Stimulated activated memory B cell treated with anti-CD40 and anti-IgM and Interleukin-4, amounts not matched to agents 10 μg/mL and 1 μg/mL and 100 μg/mL, for 72 hours (primary cell): ENCODE measurements around the gene ADAM12.
A peak's percentile ranks its signal among the peaks of the same experiment; 100 is the strongest.

Experiments used
- ATAC-seq: fragments of 150-1000 bp; cut with Tn5 transposase; 2 replicates; pipeline ENCODE4 v1.10.0; 2021
- H3K27ac Mint-ChIP-seq: one replicate; pipeline ENCODE4 v1.8.0; 2022; ENCODE audit warnings: mild to moderate bottlenecking, mixed read lengths
- H3K27me3 Mint-ChIP-seq: one replicate; pipeline ENCODE4 v1.8.0; 2022; ENCODE audit warnings: mixed read lengths
- H3K36me3 Mint-ChIP-seq: one replicate; pipeline ENCODE4 v1.8.0; 2022; ENCODE audit warnings: mixed read lengths
- H3K4me1 Mint-ChIP-seq: one replicate; pipeline ENCODE4 v1.8.0; 2022; ENCODE audit warnings: mixed read lengths
- H3K4me3 Mint-ChIP-seq: one replicate; pipeline ENCODE4 v1.8.0; 2022; ENCODE audit warnings: mild to moderate bottlenecking, moderate library complexity, mixed read lengths
- H3K9me3 Mint-ChIP-seq: one replicate; pipeline ENCODE4 v1.8.0; 2022; ENCODE audit warnings: mixed read lengths

ADAM12 gene

DNA sequence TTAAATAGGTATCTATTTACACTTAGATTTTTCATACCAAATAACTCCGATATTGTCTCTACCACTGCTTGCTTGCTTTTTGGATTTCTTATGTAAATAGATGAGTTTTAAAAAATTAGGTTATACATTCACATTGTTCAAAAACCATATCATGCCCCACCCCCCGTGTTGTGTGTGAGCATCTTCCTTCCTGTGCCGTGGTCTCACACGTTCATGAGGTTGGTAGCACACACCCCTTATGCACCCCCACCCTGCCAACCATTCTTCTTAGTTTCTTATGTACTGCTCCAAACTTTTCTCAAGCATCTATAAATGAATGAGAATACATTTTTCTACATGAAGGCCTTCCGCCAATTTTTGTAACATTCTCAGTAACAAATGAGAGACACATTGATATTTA, 376.3 kb downstream of the ADAM12 start:
- Mint-ChIP-seq H3K27me3 (no peaks in the 10 kb centered on the region), H3K4me1 (peaks cover 20% of the 10 kb centered on the region), H3K27ac (no peak overlapping the region), H3K36me3 (no peaks in the 10 kb centered on the region), H3K9me3 (peaks cover 3% of the 10 kb centered on the region), H3K4me3 (no peak overlapping the region)
- no peak for ATAC-seq

DNA sequence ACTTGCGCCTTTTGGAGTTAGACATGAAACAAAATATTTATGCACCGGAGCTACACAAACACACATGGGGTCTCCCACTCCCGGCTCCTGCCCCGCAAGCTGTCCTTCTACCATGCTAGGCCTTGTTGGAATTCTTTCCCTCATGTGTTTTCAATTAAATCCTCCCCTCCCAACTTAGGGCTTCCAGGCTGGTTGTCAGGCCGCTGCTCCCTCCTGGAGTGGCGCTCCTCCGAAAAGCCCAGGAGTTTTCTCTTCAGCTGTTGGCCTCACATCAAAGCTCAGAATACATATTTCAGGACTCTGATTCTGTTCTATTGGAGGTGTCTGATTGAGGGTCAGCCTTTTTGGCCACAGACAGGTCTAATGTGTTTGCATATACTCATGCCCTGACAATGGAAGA, 378.6 kb downstream of the ADAM12 start:
- peaks cover 3% of the 10 kb centered on the region for H3K9me3 Mint-ChIP-seq
- peaks cover 20% of the 10 kb centered on the region for H3K4me1 Mint-ChIP-seq
- peaks cover 1% of the 10 kb centered on the region for H3K27me3 Mint-ChIP-seq
- no peak overlapping the region for H3K27ac Mint-ChIP-seq
- ATAC-seq, result no peak
- no peaks in the 10 kb centered on the region for H3K36me3 Mint-ChIP-seq
- H3K4me3 Mint-ChIP-seq, result no peak overlapping the region

DNA sequence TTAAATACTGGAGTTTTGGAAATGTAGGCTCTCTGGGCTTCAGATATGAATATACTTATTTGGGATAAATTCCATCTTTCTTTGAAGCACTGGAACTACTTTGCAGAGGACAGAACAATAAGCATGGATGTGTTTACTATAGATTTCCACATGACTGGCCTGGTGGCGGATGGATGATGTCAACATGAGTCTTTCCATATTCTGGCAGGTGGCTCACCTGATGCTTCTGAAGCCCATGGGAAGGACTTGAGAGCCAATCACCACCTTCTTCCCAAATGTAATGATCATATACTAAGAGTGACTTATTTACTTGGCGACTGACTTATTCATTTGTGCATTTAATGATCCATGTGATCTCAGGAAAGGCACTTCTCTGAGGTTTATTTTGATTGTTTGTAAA, 381.4 kb downstream of the ADAM12 start:
- peaks cover 8% of the 10 kb centered on the region for H3K27me3 Mint-ChIP-seq
- H3K4me1 Mint-ChIP-seq, result peaks cover 6% of the 10 kb centered on the region
- H3K9me3 Mint-ChIP-seq, result peaks cover 3% of the 10 kb centered on the region
- peak overlapping the region; percentile 22 for H3K27ac Mint-ChIP-seq
- H3K36me3 Mint-ChIP-seq, result no peaks in the 10 kb centered on the region
- ATAC-seq, result no peak
- no peak overlapping the region for H3K4me3 Mint-ChIP-seq

DNA sequence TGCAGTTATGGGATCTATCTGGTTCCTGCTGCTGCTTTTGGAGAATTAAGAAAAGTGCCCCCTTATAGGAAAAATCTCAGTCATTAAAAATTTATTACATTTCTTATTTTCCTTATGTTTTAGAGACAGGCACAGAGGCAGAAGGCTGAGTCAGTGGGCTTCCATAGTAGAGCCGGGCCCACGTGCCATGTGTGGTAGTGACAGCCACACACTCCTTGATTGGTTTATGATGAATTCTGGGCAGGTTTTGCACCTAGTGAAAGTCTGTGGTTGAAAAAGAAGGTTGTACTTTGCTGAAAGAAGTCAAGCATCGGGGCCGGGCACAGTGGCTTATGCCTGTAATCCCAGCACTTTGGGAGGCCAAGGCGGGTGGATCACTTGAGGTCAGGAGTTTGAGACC, 382.0 kb downstream of the ADAM12 start:
- Mint-ChIP-seq H3K4me1 (peaks cover 5% of the 10 kb centered on the region), H3K36me3 (no peaks in the 10 kb centered on the region), H3K4me3 (no peak overlapping the region), H3K27ac (no peak overlapping the region), H3K9me3 (peaks cover 3% of the 10 kb centered on the region), H3K27me3 (peaks cover 12% of the 10 kb centered on the region)
- ATAC-seq, result no peak

DNA sequence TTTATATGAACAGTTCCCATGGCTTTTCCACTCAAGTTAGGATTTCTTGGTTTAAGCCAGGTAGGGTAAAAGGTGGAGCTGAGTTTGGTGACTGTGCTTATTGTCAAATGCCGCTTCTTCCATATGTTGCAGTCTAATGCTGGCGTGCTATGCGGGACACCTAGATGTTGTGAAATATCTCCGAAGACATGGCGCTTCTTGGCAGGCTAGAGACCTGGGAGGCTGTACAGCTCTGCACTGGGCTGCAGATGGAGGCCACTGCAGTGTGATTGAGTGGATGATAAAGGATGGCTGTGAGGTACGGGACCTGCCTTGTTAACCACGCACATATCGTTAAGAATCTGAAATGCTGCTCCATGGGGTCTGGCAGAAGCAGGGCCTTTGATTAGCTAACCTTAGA, 383.5 kb downstream of the ADAM12 start:
- Mint-ChIP-seq H3K9me3 (no peaks in the 10 kb centered on the region), H3K4me3 (no peak overlapping the region), H3K36me3 (no peaks in the 10 kb centered on the region), H3K27ac (no peak overlapping the region), H3K4me1 (peaks cover 5% of the 10 kb centered on the region), H3K27me3 (peaks cover 27% of the 10 kb centered on the region)
- no peak for ATAC-seq

DNA sequence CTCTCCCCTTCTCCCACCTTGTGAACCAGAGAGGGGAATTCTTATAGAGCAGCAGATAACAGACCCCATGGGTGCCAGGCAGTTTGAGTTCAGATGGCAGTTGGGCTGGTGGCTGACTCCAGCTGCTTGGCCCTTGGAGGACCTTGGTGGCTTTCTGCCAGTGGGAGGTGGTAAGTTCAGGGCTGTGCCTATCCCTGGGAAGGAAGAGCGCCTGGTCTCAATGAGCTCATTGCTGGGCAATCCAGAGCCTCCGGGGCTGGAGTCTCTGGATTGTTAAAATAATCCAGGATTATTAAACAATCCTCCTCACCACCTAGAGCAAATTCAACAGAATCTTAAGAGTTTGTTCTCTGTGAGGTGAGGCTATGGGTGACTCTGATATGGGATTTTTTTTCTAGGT, 386.7 kb downstream of the ADAM12 start:
- Mint-ChIP-seq H3K27ac (no peak overlapping the region), H3K4me3 (no peak overlapping the region), H3K4me1 (no peaks in the 10 kb centered on the region), H3K36me3 (no peaks in the 10 kb centered on the region), H3K9me3 (no peaks in the 10 kb centered on the region), H3K27me3 (peaks cover 27% of the 10 kb centered on the region)
- ATAC-seq, result peak; percentile 48

DNA sequence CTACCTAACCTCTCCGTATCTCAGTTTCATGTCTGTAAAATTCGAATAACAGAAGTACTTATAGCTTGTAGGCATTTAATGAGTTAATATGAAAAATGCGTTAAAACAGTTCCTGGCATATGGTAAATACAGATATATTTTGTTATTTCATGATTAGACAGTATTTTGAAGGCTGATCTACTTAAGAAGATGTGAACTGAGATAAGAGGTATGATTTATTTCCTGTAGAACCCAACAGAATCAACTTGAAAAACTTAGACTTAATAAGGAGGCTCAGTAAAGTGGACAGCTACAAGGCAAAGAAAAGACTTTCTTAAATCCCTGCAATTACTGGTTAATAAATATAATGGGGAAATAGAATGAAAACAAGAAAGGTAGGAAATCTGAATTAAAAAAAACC, 388.6 kb downstream of the ADAM12 start:
- Mint-ChIP-seq H3K9me3 (no peaks in the 10 kb centered on the region), H3K36me3 (no peaks in the 10 kb centered on the region)

DNA sequence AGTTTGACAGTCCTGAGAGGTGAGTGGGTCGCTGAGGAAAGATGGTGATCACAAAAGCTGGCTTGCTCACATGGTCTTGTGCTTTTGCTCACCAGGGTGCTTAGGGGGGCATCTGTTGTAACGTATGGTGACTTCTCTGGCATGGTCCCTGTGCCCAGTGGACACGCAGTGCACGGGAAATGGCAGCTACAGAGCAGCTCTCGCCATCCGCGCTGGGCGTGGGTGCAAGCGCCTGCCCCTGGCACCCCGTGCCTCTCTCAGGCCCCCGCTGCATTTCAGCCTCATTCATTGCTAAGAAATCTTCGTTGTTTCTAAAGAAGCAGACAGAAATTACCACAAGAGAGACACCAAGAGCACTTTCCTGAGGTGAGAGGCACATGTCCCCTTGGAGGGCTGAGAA, 390.7 kb downstream of the ADAM12 start:
- Mint-ChIP-seq H3K4me1 (no peaks in the 10 kb centered on the region), H3K27me3 (peaks cover 19% of the 10 kb centered on the region), H3K36me3 (no peaks in the 10 kb centered on the region), H3K4me3 (no peak overlapping the region), H3K9me3 (no peaks in the 10 kb centered on the region), H3K27ac (no peak overlapping the region)
- ATAC-seq, result no peak

More for the DNA sequence above, 388.6 kb downstream of the ADAM12 start:
- Mint-ChIP-seq H3K4me3 (no peak overlapping the region), H3K27ac (no peak overlapping the region), H3K4me1 (no peaks in the 10 kb centered on the region), H3K27me3 (peaks cover 26% of the 10 kb centered on the region)
- ATAC-seq, result no peak

DNA sequence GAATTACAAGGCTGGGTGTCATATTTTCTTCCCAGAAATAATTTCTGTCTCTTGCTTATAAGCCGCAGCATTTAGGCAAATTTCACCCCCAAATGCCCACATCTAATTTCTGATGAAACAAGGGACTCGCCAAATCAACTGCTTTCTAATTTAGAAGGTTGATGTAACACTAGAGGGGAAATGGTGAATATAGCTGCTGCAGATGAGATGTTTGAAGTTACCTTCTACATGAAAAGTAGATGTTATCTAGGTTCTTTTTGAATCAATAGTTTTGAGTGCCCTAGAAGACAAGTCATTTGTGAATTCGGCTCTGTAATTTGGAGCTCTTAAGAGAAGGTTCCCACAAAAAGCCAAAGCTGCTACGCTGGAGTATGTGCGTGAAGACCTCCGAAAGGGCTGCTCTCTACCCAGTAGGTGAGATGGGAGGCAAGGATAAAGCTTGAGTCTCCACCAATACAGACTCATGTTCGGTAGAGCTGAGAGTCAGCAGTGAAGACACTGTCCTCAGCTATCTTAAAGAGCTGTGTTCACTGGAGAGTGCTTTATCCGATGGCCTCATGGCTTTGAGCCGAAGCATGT, 392.5 kb downstream of the ADAM12 start:
- Mint-ChIP-seq H3K27ac (no peak overlapping the region), H3K4me1 (no peaks in the 10 kb centered on the region), H3K27me3 (peaks cover 11% of the 10 kb centered on the region), H3K4me3 (no peak overlapping the region), H3K36me3 (peaks cover under 1% of the 10 kb centered on the region), H3K9me3 (no peaks in the 10 kb centered on the region)
- ATAC-seq, result peak; percentile 54

DNA sequence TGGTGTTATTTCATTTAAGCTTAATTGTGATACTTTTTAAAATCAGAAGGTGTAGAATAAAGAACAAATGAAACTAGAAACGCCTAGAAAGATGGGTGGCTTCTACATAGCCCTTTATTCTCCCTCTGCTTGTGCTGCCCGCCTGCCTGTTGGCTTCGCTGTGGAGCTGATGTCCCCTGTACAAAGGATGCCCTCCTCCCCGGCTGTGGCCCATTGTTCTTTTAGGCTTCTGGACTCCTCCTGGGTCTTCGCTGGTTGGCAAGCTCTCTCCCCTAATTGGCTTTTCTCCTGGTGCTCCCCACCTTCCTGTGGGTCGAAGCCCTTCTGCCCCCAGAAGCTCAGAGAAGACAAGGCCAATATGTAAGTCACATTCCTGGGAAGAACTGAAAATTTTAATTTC, 393.7 kb downstream of the ADAM12 start:
- Mint-ChIP-seq H3K4me1 (no peaks in the 10 kb centered on the region), H3K4me3 (no peak overlapping the region), H3K9me3 (no peaks in the 10 kb centered on the region), H3K36me3 (peaks cover 10% of the 10 kb centered on the region), H3K27ac (no peak overlapping the region), H3K27me3 (no peaks in the 10 kb centered on the region)
- no peak for ATAC-seq

DNA sequence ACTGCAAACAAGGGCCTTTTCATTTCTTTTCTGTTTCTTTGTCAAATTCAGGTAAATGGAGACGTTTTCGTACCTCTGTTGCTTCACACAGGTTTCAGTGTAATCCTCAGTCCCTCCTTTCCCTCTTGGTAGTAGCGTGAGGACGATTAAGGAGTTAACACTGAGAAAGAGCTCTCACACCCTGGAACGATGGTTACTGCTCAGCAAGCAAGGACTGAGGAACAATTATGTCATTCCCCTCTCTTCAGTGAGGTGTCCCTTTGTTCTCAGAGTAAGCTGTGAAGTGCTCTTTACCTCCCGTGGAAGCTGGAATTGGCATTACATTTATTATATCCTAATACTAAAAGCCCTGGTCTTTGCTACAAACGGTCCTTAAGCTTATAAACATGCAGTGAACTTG, 396.0 kb downstream of the ADAM12 start:
- Mint-ChIP-seq H3K4me1 (no peaks in the 10 kb centered on the region), H3K9me3 (no peaks in the 10 kb centered on the region), H3K27me3 (no peaks in the 10 kb centered on the region), H3K27ac (no peak overlapping the region), H3K36me3 (peaks cover 10% of the 10 kb centered on the region), H3K4me3 (no peak overlapping the region)
- no peak for ATAC-seq

DNA sequence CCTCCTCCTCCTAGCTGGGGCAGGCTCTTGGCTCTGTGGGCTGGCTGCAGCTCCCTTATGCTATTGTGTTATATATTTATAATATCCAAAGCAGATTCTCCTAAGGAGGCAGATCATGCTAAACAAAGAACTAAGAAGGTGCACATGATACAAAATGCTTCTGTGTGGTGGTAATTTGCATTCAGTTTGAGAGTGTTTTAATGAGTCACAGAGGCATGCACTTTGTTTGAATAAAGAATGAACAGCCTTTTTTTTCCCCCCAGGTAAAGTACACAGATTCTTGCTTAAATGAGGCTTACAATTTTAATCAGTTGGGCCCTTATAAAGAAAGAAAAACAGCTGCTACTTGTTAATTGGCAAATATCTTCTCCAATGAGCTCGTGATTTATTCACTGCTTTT, 396.9 kb downstream of the ADAM12 start:
- Mint-ChIP-seq H3K27ac (no peak overlapping the region), H3K4me3 (no peak overlapping the region), H3K9me3 (no peaks in the 10 kb centered on the region), H3K4me1 (no peaks in the 10 kb centered on the region), H3K27me3 (no peaks in the 10 kb centered on the region), H3K36me3 (peaks cover 10% of the 10 kb centered on the region)
- ATAC-seq, result no peak

DNA sequence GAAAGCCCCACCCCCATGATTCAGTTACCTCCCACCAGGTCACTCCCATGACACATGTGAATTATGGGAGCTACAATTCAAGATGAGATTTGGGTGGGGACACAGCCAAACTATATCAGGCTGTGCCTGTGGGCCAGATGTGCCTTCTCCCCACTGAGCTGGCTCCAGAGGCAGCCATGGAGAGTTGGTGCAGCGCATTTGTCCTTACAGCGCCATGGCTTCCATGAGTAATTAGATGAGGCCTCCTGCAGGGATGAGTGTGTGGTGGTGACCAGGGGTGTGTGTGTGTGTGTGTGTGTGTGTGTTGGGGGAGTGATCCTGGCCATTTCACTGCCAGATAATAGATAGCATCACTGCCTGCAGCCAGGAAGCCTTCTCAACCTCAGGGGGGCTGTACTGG, 397.3 kb downstream of the ADAM12 start:
- H3K9me3 Mint-ChIP-seq, result no peaks in the 10 kb centered on the region
- no peak for ATAC-seq

DNA sequence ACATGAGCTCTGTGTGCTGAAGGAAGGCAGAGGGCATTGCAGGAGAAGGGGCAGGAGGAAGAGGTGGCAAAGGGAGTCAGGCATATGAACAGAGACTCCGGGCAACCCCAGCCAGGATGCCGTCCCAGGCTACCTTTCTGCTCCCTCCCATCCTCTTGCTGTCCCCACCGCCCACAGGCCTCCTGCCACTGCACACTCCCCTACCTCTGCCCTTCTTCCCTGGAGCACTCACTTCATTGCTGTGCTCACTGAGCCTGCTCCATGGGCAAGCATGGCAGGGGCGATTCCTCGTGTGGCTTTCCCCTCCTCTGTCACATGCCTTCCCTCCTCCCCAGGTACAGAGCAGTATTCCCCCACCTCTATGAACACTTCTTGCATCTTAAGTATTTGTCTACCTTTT, 398.5 kb downstream of the ADAM12 start:
- Mint-ChIP-seq H3K27ac (no peak overlapping the region), H3K9me3 (no peaks in the 10 kb centered on the region), H3K36me3 (peaks cover 10% of the 10 kb centered on the region), H3K4me1 (peaks cover 5% of the 10 kb centered on the region), H3K4me3 (no peak overlapping the region), H3K27me3 (no peaks in the 10 kb centered on the region)
- no peak for ATAC-seq

More for the DNA sequence above, 397.3 kb downstream of the ADAM12 start:
- Mint-ChIP-seq H3K36me3 (peaks cover 10% of the 10 kb centered on the region), H3K27me3 (no peaks in the 10 kb centered on the region), H3K27ac (no peak overlapping the region), H3K4me3 (no peak overlapping the region), H3K4me1 (no peaks in the 10 kb centered on the region)

DNA sequence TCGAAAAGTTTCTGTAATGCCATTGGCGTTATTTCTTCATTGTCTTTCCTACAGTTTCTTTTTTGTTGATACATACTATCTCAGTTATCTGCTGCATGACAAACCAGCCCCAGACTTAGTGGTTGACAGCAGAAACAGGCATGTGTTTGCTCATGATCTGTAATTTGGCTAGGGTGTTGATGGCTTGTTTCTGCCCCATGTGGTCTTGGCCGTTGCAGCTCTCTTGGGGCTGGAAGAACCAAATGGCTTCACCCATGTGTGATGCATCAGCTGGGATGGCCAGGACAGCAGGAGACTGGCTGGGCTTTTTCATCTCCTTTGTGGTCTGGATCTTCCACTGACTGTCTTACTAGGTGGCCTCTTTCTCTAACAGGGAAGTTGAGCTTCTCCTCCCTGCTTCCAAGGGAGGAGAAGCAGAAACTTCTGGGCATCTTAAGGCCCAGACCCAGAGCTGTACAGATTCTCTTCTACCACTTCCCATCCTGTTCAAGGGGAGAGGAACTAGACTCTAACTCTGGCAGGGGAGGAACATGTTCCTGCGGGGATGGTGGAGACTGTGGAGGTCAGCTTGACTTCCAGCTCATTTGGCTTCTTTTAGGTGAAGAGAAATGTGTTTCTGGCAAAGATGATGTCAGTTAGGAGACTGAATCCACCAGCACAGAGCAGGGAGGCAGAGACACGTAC, 402.6 kb downstream of the ADAM12 start:
- ATAC-seq, result no peak
- H3K4me1 Mint-ChIP-seq, result peaks cover 25% of the 10 kb centered on the region
- H3K27ac Mint-ChIP-seq, result peak overlapping the region; percentile 25
- no peaks in the 10 kb centered on the region for H3K27me3 Mint-ChIP-seq
- H3K9me3 Mint-ChIP-seq, result no peaks in the 10 kb centered on the region
- peaks cover 8% of the 10 kb centered on the region for H3K36me3 Mint-ChIP-seq
- H3K4me3 Mint-ChIP-seq, result no peak overlapping the region

DNA sequence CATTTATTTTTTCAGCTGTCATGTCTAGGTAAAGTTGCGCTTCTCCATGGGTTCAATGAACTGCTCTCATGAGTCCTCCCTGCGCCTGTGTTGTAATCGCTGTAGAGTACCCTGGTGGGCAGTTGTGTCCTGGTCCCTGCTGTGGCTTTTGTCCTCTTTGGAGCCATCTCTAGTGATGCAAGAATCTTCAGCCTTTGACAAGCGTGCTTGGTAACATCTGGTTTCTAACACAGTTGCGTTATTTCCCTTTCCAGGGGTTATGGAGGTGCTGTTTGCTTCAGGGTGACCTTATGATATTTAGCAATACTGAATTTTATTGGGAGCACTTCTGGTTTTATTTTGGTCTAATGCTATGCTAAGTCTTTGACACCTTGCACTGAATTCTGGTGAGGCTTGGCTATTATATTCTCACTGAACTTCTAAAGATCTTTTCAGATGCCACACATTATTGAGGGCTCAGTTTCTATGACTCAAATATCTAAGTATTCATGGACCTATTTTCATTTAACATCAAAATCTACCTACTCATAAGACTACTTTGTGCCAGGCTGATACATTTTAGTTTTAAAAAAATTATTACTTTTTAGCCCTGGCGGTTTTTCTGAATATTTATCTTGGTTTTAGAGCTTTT, 403.3 kb downstream of the ADAM12 start:
- Mint-ChIP-seq H3K36me3 (peaks cover under 1% of the 10 kb centered on the region), H3K27ac (peak overlapping the region; percentile 25), H3K4me1 (peaks cover 25% of the 10 kb centered on the region), H3K27me3 (peaks cover 2% of the 10 kb centered on the region), H3K9me3 (no peaks in the 10 kb centered on the region), H3K4me3 (no peak overlapping the region)
- ATAC-seq, result no peak
